Suppressor macrophage (primary cell): ENCODE measurements around the gene IRF2.

Experiments
- DNase-seq, 4 experiments: peaks; one replicate each; pipeline ENCODE4 v3.0.0-alpha.2; 2020 to 2022

IRF2 gene

DNA sequence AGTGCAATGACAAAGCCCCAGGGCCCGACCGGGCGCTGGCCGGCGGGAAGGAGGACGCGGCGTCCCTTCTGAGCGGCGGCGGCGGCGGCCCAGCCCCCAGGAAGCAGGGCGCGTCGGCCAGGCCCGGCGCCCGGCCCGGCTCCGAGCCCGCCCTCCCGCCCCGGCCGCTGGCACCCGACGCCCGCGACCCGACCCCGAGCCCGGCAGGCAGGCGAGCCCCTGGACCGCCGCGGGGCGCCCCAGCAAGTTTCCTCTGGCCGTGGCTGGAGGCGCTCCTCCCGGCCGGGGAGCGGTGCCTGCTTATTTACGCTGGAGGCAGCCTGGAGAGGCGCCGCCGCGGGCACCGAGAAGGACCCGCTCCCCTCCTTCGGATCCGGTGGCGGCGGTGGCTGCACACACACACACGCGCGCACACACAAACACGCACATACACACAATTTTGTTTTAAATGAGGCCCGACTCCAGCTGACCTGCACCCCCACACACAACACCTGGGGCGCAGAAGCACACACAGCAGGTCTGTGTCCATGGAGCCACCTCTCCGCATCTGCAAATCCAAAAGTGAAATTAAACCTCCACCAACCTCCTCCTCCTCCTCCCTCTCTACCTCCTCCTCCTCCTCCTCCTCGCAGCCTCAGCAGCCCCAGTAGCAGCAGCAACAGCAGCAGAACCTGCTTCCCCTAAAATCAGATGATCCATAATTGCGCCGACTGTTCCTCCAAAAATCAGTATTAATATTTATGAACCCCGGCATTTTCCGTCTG is 669 bp downstream of the IRF2 start:
- DNase-seq: peak; percentile 37 to 68 (median 60)

DNA sequence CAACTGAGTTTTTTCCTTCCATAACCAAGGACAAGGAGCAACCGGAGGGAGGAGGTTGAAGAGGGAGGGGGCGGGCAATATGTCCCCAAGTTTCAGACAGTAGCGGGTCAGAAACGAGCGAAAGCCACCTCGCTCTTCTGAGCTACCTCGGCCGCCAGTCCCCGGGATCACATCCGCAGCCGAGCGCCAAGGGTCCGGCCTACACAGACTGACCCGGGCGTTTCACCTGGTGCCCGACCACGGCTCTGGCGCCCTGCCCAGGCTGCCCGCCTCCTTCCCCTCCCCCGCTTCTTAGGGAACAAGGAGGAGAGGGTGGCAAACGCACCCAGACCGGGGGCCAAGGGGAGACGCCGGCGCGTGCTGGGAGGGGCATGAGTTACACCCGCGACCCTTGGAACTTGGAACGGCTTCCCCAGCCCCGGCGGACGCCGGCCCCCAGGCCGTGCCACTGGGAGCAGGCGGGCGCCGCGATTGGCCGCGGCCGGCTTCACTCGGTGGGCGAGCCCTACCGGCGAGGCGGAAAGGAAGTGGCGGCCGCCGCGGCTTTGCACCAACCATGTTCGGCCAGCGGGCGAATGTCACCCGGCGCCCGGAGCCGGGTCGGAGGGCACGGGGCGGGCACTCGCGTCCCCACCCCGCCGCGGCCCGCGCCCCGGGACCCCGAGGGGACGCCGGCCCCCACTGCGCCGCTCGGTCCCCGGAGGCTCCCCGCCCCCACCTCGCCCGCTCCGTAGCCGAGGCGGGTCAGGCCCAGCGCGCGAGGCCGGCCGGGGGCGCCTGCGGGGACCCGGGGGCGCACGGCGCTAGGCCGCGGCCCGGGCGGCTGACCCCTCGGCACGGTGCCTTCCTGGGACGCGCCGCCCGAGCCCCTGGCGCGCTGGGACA is 1.5 kb downstream of the IRF2 start:
- DNase-seq: peak; percentile 89 to 95 (median 92)

DNA sequence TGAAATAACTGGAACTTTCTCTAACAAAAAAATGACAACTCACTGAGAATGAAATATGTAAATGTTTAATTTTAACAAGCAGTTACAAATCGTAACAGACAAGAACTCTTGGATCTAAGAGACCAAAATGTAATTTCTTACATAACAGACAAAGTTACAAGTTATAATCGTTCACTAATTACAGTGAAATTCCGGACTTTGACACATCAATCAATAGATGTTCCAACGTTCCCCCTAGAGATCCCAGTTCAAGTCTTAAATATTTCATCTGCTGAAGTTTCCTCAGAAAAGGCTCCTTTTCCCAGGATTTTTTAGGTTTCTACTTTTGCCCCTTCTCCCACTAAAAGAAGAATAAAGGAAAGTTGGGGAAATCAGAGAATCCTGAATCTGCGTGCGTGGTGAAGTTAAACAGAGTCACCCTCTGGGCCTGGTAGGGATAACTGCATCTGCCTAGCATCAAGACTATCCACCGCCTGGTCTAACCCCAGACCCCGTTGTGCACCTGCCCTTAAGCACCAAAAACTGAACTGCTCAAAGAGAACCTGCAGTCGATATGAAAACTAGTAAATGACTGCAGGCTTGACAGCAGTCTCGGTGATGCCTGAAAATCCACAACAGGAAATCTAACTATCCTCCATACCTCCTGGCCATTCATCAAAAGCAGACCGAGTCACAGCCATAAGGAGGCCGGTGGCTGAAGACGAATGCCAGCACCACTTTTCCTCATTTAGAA is 2.3 kb downstream of the IRF2 start:
- peak in 1 of 4 experiments; percentile 38 for DNase-seq

DNA sequence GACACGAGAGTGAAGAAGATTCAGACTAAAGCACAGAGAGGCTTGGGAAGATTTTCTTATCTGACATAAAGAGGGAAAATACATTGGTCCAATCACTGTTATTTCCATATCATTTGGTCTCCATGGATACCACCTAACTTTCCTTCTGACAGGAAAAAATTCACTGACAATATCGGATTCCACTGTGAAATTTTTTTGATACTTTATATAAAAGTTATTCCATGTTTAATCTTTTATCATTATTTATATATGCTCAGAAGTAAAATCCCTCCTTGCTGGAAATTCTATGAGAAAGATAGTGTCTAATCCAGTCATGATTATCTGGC is 3.6 kb downstream of the IRF2 start:
- no peak for DNase-seq

DNA sequence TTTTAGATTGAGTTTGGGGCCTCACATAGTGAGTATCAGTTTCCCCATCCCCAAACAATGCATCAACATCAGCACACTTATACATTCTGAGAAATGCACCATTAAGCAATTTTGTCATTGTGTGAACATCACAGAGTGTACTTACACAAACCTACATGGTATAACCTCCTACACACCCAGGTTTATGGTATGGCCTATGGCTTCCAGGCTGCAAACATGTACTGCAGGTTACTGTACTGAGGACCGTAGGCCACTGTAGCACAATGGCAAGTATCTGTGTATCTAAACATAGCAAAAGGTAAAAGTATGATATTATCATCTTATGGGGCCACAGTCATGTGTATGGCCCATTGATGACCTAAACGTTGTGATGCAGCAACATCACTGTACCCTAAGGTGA is 7.7 kb downstream of the IRF2 start:
- DNase-seq: no peak

DNA sequence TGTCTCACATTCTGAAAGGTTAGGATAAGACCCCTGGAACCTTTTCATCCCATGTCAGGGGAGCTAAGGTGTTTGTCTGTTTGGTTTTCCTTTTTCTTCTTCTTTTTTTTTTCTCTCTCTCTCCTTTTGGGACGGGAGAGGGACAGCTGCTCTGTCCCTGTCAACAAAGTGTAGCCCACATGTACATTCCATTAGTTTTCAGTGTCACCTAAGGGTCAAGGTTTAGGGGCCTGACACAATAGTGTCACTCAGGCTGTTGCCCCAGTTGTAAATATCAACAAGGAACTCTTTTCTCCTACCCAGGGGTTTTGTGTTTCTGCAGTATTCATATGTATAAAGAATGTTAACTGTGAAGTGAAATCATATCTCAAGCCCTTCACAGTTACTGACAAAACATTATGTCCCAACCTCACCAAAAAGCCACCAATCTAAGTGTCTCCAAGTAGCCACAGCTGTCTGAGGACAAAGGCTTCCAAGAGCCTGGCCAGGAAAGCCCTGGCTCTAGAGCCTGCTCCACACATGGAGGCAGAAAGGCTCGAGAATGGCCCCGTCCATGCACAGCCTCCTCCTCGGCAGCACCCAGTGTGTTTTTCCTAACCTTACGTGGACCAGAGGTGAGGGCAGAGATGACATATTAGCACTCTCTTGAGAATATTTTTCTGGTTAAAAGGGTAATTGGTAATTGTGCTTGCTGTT is 9.4 kb downstream of the IRF2 start:
- no peak for DNase-seq

DNA sequence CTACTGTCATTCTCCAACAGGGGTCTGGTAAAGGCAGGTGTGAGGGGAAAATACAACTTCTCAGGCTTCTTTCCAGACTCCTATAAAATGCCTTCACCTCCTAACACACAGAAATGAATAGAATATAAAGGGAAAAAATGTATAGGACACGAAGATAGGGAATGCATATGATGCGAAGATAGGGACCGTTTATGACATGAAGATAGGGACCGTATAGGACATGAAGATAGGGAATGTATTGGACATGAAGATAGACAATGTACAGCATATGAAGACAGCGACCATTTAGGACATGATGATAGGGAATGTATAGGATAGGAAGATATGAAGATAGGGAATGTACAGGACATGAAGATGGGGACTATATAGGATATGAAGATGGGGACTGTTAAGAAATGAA is 10.5 kb downstream of the IRF2 start:
- DNase-seq: no peak

DNA sequence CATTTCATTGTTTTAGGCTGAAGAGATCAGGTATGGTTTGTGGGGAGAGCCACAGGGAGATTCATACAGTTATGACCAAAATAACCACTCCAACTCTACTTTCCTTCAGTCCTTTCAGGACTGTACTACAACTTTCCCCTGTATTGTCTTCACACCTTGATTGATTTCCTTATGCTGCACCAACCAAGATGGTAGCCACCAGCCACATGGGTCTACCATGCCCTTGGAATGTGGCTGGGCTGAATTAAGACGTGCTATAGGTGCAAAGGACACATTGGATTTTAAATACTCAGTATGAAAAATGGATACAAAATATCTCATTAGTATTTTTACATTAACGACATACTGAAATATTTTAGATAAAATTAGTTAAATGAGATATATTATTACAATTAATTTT is 11.2 kb downstream of the IRF2 start:
- DNase-seq: no peak

DNA sequence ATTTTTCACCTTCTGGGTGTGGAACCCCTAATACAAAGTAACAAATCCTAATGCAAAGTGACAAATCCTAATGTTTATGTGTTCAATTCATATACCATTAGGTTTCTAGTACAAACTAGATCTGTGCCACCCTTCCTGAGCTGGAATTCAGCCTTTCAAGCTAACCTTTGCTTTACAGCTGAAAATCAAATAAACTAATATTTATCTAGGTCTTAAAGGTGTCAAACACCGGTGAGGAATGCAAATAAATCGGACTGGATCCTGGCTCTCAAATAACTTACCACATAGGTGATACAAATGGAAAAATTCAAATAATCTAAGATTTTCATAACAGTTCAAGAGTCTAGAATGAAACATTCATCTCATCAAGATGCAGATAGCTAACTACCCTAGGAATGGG is 11.6 kb downstream of the IRF2 start:
- DNase-seq: no peak

DNA sequence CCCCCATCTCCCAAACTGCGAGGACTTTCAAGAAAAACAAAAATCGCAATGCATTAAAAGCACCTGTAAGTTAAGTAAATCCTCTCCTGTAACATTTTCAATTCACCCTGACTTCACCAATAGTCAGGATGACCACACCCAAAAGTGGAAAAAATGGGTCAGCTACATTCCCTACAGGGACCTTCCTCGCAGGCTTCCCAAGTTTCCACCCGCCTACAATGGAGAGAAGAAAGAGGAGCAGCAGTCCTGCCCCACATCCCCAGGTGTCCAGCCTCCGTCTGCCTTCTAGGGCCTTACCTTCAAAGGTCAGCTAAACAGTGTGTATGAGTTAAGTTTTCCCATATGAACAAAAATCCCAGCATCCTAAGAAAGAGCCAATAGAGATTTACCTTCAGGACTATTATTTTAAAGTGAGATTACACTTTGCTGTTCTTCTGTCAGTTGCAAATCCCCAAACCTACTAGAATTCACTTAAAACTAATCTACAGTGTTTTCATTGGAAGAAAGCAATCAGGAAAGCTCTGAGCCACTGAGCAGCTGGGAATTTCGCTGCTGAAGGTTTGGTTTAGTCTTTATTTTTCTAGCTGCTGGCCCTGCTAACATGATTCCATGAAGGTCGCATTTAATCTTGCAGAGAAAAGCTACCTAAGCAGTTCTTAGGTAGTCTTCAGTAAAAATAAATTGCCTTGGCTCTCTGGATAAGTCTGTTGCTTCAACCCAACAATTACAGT is 12.5 kb downstream of the IRF2 start:
- no peak for DNase-seq

DNA sequence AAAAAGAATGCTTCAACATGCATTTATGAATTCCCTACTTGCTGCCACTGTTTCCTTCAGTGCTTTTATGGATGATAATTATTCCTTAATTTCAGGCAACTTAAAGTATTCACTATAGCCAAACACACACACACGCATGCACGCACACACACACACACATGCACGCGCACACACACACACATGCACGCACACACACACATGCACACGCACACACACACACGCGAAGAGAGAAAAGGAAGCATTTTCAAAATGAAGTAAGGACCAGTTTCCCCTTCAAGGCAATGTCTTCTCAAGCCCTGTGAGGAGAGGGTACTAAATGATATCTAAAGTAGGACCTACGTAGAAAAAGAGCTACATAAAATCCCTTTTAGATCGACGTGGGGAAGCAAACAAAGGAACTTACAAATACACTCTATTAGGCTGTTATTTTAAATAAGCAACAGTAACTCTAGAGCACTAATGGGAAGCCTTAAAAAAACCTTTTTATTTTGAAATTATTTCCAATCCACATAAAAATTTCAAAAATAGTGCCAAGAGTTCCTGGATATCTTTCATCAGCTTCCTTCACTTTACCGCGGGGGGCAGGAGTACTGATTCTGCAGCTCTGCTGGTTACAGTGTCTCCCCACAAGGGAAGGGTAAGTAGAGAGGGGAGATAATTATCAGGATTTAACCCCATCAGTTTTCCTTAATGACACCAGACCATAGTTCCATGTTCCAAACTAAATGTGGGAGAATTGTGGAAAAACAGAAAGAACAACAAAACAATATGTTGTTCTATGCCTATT is 13.7 kb downstream of the IRF2 start:
- DNase-seq: peak in 3 of 4 experiments; percentile 41 to 53 (median 52)

DNA sequence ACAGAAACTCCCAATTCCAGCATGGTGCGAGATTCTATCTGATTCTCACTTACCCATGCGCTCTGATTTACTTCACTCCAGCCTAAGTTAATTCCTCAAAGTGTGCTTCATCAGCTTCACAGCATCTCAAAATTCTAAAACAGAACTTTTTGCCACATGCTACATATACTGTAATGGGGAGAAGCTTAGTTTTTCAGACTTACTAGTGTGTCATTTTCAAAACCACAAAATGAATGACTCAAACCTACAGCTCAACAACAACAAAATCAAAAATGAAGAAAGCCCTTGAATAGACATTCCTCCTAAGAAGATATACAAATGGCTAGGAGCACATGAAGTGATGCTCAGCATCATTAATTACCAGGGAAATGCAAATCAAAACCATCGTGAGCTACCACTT is 14.9 kb downstream of the IRF2 start:
- peak in 1 of 4 experiments; percentile 35 for DNase-seq

DNA sequence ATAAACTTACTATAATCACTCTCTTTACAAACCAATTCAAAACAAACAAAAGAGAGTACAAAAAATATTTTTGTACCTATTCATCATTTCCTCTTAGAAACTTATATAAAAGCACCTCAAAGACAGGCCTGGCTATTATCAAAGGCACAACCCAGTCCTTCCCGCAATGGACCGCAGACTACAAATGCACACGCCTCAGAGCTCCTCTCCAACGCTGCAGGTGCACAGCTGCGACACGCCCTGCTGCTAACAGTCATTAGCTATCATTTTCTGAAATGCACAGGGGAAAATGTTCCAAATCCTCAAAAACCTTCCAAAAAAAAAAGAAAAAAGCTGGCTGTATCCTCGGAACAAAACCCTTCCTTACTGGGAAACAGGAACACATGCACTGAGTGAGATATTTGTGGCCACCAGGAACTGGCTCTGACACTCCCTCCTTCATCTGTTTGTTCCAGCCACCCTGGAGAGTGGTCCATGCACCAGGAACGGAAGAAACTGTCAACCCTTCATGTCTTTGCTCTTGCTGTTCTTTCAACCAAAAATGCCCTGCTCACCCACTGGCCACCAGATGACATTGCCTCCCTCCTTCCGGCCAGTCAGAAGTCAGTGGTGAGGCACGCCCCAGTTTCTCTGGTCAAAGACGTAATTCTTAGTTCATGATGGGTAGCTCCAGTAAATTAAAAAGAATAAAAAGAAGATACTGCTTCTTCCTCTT is 16.7 kb downstream of the IRF2 start:
- DNase-seq: no peak

DNA sequence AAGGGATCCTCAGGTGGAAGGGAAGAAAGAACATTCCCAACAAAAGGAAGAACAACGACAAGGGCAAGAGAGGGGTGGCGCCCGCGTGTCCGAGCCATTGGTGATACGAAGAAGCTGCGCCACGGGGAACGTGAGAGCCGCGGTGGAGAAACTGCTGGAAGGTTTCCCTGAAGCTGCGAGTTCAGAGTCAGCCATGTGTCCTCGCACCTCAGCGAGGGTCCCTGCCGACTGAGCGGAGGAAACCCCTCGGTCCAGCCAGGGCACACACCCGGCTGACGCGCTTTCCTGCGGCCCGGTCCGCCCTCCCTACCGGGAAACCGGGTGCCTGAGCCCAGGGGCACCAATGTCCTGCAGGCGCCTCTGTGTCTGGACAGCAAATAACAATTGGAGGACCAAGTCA is 18.0 kb downstream of the IRF2 start:
- DNase-seq: no peak

DNA sequence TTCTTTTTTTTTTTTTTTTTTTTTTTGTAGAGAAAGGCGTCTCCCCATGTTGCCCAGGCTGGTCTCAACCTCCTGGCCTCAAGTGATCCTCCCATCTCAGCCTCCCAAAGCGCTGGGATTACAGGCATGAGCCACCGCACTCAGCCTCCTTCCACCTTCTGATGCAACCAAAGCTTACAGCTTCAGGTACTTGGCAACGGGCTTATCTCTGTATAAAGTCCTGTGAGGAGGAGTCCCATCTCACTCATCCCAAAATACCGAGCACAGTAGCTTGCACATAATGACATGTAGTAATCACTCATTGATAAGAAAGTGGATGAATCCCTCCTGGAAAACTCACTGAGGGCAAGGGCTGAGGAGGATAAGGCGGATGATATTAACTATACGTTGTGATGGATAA is 19.1 kb downstream of the IRF2 start:
- no peak for DNase-seq

DNA sequence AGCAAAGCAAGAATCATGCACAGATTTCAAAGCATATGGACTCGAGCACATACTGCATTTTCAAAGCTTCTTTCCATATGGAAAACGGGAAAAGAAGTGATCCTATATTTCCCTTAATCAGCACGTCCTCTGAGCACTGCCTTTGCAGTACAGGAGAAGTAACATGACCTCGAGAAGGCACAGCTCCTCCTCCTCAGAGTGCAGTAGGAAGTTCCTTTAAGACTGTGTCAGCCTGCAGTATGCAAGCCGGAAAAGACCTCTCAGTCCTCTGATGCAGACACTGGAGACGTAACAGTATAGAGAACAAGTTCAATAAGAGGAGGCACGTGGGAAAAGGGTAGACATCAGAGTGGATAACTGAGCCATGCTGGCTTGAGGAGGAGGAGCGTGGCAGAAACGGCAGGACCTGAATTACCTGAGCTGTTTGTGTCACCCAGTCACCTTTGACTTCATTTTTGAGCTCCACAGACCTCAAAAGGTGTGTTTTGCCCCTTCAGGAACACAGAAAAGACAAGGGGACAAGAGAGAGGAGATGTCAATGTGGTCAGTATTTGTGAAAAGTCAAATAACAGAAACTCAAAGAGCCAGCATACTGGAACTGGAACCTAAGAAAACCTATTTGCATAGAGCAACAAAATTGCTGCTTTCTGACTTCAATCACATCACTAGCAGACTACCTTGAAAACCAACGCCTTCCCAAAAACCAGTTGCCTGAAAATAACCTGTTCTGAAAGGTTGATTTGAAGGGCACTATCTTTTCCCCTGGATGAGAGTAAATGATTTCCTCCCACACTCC is 20.8 kb downstream of the IRF2 start:
- peak; percentile 79 to 93 (median 88) for DNase-seq

DNA sequence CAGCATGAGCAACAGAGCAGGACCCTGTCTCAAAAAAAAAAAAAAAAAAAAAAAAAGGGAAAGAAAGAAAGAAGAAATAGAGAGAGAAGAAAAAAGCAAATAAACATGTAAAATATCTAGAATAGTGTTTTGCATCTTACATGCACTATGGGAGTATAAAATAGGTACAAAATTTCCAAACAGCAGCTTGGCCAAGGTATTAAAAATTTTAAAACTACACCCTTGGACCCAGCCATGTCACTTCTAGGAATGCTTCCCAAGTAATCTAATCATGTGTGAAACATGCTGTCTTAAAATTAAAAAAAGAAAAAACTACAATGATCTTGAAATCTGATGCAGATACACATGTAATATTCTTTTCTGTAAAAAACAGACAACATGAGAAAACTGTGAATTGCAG is 21.6 kb downstream of the IRF2 start:
- DNase-seq: no peak

DNA sequence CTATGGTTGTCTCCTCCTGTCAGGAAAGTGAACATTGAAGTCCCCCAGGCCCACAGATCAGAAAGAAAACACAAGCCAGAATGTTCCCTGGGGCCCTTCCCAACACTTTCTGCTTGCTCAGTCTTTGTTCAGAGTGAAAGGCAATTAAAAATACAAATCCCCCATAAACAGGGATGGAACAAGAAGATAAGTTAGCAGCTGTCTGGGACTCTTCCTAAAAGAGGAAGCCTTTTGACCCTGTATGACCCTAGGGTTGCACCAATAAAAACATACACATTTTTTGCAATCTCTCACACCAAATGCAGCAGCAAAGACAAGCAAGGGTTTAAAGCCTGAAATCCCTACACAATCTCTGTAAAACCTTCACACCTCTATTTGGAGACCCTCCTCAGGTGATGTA is 22.6 kb downstream of the IRF2 start:
- DNase-seq: peak; percentile 41 to 68 (median 56)

DNA sequence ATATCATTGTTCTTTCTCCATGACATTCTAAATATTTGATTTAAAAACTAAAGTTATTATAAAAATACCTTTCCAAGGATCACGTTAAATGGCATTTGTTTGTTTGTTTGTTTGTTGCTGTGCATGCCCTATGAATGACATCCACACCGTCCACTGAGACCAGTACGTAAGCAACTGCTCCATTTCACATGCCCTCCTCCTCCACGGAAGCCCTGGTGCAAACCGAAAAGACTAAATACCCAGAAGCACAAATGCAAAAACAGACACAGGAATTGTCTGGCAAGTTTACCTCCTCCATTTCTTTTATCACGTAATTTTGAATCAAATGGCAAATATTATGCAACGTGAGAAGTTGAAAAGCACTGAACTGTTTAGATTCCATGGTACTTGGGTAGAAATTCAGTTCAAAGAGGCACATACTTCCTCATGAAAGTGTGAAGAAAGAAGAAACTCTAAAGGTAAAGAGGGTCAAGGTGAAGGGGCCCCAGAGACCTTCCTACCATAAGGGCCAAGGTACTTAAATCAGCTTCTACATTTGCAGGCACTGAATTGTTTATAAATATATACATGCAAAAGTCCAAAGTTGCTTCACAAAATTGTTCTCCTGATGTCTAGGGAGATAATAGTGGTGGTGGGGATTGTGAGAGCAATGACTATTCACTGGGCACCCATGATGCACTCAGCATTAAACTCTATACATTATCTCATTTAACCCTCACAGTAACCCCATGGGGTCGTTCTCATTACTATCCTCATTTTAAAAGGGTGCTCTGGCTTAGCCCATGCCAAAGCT is 23.4 kb downstream of the IRF2 start:
- DNase-seq: no peak
